Measurements from ENCODE around the gene GP9. TPM values are rescaled to one million over a fixed set of nuclear protein-coding genes. Genes with fewer than 3 reads are reported as not detected.
"Not testable (repeated sequence)": the region's sequence is repeated elsewhere in the genome, so short reads cannot be mapped to it uniquely, and the experiment has no call there.

The GP9 gene
- total RNA-seq, 1 donor from 2014 or later, result not detected

GRCh38 chr3:129047553-129047839 lies 13.1 kb upstream of the GP9 start:
- no peak for DNase-seq (ENCODE audit: extremely low read depth, low read depth, low spot score)

DNA sequence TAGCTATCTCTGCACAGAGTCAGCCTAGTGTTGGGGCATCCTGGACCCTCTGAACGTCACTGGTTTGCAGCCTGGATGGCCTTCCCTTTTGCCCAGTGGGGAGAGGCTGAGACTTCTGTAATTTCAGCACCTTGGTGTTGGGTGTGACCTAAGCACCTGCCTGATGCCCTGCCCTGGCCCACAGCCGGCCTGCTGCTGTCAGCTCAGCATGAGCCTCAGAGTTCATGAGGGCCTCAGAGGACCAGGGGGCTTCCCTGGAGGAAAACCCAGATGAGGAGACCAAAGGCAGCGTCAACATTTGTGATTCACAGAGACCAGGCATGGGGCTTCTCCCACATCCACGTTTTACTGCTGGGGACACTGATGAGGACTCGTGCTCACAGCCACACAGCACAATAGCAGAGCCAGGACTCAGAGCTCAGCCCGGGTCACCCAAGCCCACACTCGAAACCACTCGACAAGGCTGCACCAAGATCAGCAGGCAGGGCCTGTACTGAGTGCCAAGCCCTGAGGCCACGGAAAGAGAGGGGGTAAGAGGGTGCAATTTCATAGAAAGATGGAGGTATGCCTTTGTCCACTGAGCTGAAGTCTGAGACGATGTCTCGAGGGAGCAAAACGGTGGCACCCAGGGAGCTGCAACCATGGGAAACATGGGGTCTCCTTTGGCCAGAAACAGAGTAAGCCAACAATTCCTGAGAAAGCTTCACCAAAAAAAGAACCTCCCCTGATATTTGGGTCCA lies 9.9 kb upstream of the GP9 start:
- no peak for DNase-seq (ENCODE audit: extremely low read depth, low read depth, low spot score)

- no peak for DNase-seq (ENCODE audit: extremely low read depth, low read depth, low spot score)
Measured at GRCh38 chr3:129051871-129052340, 8.7 kb upstream of the GP9 start.

GRCh38 chr3:129052675-129053074 lies 7.9 kb upstream of the GP9 start:
- no peak for DNase-seq (ENCODE audit: extremely low read depth, low read depth, low spot score)

DNA sequence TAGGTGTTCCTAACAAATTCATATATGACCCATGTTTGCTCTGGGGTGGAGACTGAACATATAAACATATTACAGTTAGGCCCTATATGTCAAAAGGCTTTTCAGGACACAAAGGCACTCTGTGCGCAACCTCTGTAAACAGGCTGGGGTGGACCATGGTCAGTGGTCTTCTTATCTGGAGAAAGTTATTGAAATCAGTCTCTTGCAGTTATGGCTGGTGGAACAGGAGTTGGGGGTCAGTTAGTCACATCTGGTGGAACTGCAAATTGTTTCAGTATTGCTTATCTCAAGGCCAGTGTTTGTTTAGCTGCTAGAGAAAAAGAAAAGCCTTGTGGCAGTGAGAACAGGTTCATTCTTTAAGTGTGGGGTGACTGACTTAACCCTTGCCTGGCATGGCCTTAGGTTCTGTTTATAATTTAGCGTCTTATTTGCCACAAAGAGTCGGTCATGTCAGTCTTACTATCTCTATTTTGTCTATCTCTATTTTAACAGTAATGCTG lies 5.9 kb upstream of the GP9 start:
- no peak for DNase-seq (ENCODE audit: extremely low read depth, low read depth, low spot score)

DNA sequence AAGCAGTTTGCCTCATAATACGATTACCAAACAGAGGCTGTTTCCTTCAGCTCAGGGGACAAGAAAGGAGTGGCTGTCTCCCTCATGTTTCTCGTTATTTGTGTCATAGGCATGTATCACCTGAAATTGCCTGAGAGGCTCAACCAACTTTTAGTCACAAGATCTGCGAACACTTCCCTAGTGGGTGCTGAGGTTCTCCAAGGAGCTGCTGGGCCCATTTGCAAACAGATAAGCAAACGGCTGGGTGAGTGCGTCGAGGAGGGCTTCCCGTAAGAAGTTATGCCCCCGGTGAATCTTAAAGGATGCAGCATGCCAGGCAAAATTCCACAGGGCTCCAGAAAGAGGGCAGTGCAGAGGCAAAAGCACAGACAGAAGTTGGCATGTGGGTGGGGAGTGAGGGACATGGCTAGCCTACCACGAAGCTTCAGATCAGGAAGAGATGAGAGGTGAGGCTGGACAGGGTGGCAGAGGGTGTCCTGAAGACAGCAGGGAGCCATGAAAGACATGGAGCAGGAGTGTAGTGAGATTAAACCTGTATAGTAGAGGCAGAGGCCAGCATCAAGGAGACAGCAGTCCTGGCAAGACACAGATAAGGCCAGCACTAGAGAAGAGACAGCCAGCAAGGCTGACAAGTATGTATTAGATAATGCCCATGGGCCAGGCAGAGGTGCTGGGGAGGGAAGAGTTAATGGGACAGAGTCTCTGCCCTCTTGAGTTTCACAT lies 4.0 kb upstream of the GP9 start:
- DNase-seq (ENCODE audit: extremely low read depth, low read depth, low spot score), result no peak

- no peak for DNase-seq (ENCODE audit: extremely low read depth, low read depth, low spot score)
Measured at GRCh38 chr3:129057249-129057648, 3.3 kb upstream of the GP9 start.

- no peak for DNase-seq (ENCODE audit: extremely low read depth, low read depth, low spot score)
Measured at GRCh38 chr3:129058441-129059200, 2.0 kb upstream of the GP9 start.

DNA sequence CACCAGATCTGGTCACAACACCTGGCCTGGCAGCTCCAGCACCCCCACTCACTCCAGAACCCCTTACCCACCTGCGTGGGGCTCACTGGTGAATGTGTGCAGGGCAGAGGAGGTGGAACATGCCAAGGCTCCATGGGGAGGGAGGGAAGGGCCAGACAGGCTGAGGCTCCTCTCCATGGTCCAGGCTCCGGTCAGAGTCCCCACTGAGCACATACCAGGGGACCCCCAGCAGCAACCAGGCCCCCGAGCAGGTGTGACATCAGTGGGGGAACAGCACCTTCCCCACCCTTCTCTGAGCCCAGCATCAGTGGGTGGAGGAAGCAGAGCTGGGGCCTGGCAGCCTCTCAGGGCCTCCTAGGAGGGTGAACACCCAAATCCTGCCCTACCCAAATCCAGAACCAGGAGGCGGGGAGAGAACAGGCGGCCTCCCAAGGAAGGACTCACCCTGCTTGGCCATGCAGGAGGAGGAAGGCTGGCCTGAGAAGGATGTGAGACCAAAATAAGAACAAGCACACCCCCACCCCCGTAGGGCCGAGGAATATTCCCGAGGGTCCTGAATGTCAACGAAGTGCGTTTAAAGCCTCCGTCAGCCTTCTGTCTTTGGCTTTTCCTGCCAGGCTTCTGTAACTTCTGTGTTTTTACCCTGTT lies 1.1 kb upstream of the GP9 start:
- no peak for DNase-seq (ENCODE audit: extremely low read depth, low read depth, low spot score)

- no peak for DNase-seq (ENCODE audit: extremely low read depth, low read depth, low spot score)
Measured at GRCh38 chr3:129061023-129061887, 676 bp downstream of the GP9 start.

GRCh38 chr3:129061888-129062834 lies 1.6 kb downstream of the GP9 start:
- DNase-seq (ENCODE audit: extremely low read depth, low read depth, low spot score), result no peak

GRCh38 chr3:129063091-129063640 lies 2.6 kb downstream of the GP9 start:
- DNase-seq (ENCODE audit: extremely low read depth, low read depth, low spot score), result no peak

- DNase-seq (ENCODE audit: extremely low read depth, low read depth, low spot score), result no peak
Measured at GRCh38 chr3:129063841-129064482, 3.4 kb downstream of the GP9 start.

GRCh38 chr3:129065016-129065719 lies 4.6 kb downstream of the GP9 start:
- DNase-seq (ENCODE audit: extremely low read depth, low read depth, low spot score), result no peak

DNA sequence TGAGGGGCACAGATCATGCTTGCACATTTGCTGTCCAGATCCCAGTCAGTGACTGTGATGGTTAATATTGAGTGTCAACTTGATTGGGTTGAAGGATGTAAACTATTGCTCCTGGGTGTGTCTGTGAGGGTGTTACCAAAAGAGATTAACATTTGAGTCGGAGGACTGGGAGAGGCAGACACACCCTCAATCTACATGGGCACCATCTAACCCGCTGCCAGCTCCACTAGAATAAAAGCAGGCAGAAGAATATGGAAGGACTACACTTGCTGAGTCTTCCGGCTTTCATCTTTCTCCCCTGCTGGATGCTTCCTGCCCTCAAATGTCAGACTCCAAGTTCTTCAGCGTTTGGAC lies 5.1 kb downstream of the GP9 start:
- DNase-seq (ENCODE audit: extremely low read depth, low read depth, low spot score), result no peak

DNA sequence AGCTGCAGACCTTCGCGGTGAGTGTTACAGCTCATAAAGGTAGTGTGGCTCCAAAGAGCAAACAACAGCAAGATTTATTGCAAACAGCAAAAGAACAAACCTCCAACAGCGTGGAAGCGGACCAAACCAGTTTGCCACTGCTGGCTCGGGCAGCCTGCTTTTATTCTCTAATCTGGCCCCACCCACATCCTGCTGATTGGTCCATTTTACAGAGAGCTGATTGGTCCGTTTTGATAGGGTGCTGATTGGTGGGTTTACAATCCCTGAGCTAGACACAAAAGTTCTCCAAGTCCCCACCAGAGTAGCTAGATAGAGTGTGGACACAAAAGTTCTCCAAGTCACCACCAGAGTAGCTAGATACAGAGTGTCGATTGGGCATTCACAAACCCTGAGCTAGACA lies 7.1 kb downstream of the GP9 start:
- not testable (repeated sequence) for DNase-seq (ENCODE audit: extremely low read depth, low read depth, low spot score)

- DNase-seq (ENCODE audit: extremely low read depth, low read depth, low spot score), result no peak
Measured at GRCh38 chr3:129068291-129068886, 7.8 kb downstream of the GP9 start.

Measured in glomerular endothelial cell (primary cell).